A549 (cell line): ENCODE measurements around the gene GLRA2.

Source experiments
- BHLHE40 ChIP-seq: IDR thresholded peaks from 2 replicates; pipeline ENCODE4 v1.6.1; 2012; ENCODE audit warnings: low read depth, low read length, inconsistent platforms
- CTCF ChIP-seq: fragments of >200 bp; sonication (Bioruptor Twin); formaldehyde crosslinking; IDR thresholded peaks from 3 replicates; pipeline ENCODE4 v1.5.1; 2016
- ELK1 ChIP-seq: fragments of 150-350 bp; IDR thresholded peaks from 2 replicates; pipeline ENCODE4 v1.6.1; 2014; ENCODE audit warnings: low read depth, mild to moderate bottlenecking, low read length
- MAFK ChIP-seq: fragments of 450-650 bp; IDR thresholded peaks from 2 replicates; pipeline ENCODE4 v1.6.1; 2014; ENCODE audit not compliant: partially characterized antibody
- NFE2L2 ChIP-seq: fragments of 150-350 bp; conservative IDR thresholded peaks from 2 replicates; pipeline ENCODE4 v1.6.1; 2014; ENCODE audit warnings: low read length
- NR3C1 ChIP-seq: fragments of >200 bp; sonication (Bioruptor Twin); formaldehyde crosslinking; IDR thresholded peaks from 3 replicates; pipeline ENCODE4 v1.6.1; 2017
- POLR2A ChIP-seq: IDR thresholded peaks from 2 replicates; pipeline ENCODE4 v1.6.1; 2012; ENCODE audit warnings: mild to moderate bottlenecking, low read length
- POLR2AphosphoS2 ChIP-seq: conservative IDR thresholded peaks from 2 replicates; pipeline ENCODE4 v1.6.1; 2012; ENCODE audit warnings: low read length, improper control_type of control experiment, inconsistent platforms
- RNF2 ChIP-seq: fragments of 200-600 bp; sonication (generic); IDR thresholded peaks from 2 replicates; pipeline ENCODE4 v1.6.1; 2016; ENCODE audit warnings: low read depth, mild to moderate bottlenecking, antibody characterized with exemption, moderate library complexity, borderline replicate concordance
- SMC3 ChIP-seq: fragments of >200 bp; sonication (Bioruptor Twin); formaldehyde crosslinking; IDR thresholded peaks from 3 replicates; pipeline ENCODE4 v1.6.1; 2018; ENCODE audit warnings: inconsistent platforms

- TF ChIP-seq CTCF (no peak), NFE2L2 (no peak), RNF2 (no peak), ELK1 (no peak), MAFK (no peak), NR3C1 (no peak), POLR2A (no peak), POLR2AphosphoS2 (no peak), SMC3 (no peak), BHLHE40 (no peak)
These were observed 24.3 kb upstream of the GLRA2 start for GRCh38 chrX:14504960-14505538.
